GM20000 (cell line): ENCODE measurements around the gene EMSY.
"Not testable (repeated sequence)": the region's sequence is repeated elsewhere in the genome, so short reads cannot be mapped to it uniquely, and the experiment has no call there.

ENCODE experiments used
- DNase-seq: peaks from one replicate; pipeline ENCODE4 v3.0.0; 2012; ENCODE audit warnings: low spot score
- TF ChIP-seq, protein P1 (sequence below): IDR thresholded peaks from 2 replicates; pipeline ENCODE4 v1.5.1; 2012; ENCODE audit warnings: mild to moderate bottlenecking, control low read depth; ENCODE audit errors: extremely low read depth, missing control alignments

EMSY gene

DNA sequence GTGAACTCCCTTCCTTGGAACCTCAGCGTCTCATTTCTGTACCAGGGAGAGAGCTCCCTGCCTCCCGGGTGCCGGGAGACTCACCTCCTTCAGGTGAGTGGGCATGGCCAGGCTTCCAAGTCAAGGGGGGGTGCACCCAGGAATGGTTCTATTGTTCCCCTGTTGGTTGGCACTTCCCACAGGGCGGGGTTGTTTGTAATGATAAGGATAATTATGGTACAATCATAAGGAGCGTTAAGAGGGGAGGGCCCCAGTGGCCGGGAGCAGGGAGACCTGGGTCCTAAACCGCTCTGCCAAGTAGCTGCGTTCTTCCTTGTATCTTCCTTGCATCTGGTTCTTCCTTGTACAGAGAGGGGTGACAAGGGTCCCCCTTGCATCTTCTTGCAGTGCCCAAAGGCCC is 146.6 kb downstream of the EMSY start:
- TF ChIP-seq, protein P1, sequence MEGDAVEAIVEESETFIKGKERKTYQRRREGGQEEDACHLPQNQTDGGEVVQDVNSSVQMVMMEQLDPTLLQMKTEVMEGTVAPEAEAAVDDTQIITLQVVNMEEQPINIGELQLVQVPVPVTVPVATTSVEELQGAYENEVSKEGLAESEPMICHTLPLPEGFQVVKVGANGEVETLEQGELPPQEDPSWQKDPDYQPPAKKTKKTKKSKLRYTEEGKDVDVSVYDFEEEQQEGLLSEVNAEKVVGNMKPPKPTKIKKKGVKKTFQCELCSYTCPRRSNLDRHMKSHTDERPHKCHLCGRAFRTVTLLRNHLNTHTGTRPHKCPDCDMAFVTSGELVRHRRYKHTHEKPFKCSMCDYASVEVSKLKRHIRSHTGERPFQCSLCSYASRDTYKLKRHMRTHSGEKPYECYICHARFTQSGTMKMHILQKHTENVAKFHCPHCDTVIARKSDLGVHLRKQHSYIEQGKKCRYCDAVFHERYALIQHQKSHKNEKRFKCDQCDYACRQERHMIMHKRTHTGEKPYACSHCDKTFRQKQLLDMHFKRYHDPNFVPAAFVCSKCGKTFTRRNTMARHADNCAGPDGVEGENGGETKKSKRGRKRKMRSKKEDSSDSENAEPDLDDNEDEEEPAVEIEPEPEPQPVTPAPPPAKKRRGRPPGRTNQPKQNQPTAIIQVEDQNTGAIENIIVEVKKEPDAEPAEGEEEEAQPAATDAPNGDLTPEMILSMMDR, result no peak
- DNase-seq, result no peak

DNA sequence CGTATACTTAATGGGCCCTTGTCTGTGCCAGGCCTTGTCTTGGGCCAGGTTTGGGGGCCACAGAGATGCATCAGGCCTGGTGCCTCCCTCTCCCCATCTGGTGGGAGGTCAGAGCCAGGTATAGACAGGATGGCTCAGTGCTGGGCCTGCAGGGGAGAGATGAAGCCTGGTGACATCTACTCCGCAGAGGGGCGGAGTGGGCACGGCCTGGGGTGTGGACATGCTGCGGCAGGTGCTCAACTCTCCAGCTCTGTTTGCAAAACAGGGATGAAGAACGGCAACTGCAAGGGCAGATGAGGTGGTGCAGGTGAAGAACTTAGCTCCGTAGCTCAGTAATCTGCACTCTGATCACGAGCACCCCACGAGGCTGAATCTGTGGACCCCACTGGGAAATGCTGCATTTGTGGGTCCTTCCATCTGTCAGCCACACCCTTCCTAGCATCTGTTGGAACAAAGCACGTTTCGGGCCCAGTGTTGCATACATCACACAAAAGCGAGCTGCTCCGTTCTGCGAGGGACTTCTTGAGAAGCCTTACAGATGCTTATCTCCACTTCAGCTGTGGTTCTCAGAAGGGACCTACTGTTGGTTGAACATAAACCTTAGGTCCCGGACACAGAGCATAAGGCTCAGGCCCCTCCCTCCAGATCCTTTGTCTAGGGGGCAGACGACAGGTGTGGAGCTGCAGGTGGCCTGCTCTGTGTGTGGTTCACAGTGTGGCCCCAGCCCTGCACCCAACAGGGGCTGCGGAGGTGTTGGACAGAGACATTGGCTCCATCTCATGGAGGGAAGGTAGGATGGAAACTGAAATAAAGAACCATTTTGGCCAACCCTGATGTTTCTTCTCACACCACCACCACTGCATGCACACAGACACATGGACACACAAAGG is 147.5 kb downstream of the EMSY start:
- TF ChIP-seq, protein P1, result no peak
- no peak for DNase-seq

DNA sequence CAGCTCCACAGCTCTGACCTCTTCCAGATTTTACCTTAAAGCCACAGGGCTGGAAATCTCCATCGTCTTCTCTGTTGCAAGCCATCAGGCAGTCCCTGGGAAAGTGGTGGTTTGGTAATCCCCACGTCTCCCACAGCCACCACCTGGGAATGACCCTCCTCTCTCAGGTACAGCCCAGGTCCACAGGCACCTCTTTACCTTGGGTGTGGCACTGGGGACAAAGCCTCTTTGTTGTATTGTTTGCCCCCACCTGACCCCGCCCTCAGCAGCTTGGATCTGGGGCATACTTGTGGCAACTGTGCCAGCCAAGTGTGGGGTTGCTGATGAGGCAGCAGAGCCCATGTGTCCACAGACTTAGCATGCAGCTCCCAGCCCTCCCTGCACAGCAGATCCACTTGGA is 148.1 kb downstream of the EMSY start:
- TF ChIP-seq, protein P1, result no peak
- no peak for DNase-seq

DNA sequence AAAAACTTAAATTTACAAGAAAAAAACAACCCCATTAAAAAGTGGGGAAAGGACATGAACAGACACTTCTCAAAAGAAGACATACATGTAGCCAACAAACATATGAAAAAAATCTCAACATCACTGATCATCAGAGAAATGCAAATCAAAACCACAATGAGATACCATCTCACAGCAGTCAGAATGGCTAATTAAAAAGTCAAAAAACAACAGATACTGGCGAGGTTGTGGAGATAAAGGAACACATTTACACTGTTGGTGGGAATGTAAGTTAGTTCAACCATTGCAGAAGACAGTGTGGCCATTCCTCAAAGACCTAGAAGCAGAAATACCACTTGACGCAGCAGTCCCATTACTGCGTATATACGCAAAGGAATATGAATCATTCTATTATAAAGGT is 150.3 kb downstream of the EMSY start:
- not testable (repeated sequence) for DNase-seq

DNA sequence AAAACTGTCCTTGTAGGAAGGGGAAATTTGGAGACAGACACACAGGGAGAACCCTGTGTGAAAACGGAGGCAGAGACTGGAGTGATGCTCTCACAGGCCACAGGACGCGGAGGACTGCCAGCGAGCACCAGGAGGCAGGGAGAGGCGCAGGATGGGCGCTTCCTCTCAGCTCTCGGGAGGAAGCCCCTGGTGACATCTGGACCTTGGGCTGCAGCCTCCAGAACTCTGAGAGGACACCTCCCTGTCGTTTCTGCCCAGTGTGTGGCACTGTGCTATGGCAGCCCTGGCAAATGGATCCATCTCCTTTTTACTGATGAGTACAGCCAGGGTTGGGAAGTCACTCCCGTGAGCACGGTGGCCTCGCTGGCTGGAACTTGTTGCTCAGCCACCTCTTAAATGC is 151.8 kb downstream of the EMSY start:
- TF ChIP-seq, protein P1, result no peak
- DNase-seq, result no peak

DNA sequence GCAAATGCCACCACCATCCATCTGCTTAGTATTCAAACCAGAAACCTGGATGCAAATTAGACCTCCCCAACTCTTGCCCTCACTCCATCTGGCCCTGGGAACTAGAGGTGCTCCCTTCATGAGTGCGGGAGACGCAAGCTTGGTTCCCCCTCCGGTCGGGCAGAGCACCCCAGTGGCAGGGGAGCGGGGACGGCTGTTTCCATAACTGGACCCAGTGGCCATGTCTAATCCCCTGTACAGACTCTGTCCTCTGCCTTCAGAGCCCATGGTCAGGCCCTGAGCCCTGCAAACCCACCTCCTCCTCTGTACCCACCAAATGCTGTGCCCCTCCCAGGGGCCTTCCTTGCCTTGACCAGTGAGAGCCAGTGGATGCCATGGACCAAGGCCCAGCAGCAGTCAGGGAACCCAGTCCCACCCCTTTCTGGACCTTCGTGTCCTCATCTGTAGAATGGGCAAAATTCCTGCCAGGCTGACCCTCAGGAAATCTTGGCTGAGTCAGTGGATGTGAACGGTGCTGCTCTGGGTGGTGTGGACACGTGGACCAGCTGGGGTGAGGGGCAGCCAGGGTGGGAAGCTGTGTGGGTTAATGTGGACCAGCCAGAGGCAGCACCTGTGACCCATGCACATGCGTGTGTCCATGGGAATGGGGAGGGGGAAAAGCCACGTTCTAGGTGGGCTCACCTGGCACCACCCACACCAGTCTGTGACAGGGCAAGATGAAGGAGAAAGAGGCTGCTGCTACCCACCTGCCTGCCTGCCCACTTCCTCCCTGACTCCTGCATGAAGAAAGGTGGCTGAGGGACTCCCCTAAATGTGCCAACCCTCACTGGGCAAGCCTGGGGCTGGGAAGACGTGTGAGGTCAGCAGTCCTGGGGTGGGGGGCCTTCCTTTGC is 153.0 kb downstream of the EMSY start:
- TF ChIP-seq, protein P1, result no peak
- no peak for DNase-seq

DNA sequence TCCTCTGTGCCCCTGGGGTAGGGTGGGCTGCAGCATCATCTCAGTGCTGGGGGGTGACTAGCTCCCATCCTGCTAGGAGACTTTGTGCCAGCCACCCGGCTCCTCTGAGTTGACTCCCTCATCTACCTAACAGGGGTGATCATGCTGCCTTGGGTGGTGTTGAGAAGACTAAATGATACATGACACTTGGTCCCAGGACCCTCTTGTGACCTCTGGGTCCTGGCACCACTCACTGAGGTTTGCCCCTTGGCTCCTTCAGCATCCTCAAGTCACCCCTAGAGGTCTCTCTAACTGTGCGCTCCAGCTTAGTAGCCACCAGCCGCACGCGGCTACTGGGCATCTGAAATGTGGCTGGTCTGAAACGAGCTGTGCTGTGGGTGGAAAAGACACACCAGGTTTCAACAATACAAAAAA is 153.6 kb downstream of the EMSY start:
- peak; percentile 76 for DNase-seq
- TF ChIP-seq, protein P1, result peak; percentile 51
